ENCODE results near the gene THOP1. TPM values are rescaled to one million over a fixed set of nuclear protein-coding genes. Genes with fewer than 3 reads are reported as not detected.

The THOP1 gene
- total RNA-seq, 1 donor from 2014 or later = 60.9 TPM

DNA sequence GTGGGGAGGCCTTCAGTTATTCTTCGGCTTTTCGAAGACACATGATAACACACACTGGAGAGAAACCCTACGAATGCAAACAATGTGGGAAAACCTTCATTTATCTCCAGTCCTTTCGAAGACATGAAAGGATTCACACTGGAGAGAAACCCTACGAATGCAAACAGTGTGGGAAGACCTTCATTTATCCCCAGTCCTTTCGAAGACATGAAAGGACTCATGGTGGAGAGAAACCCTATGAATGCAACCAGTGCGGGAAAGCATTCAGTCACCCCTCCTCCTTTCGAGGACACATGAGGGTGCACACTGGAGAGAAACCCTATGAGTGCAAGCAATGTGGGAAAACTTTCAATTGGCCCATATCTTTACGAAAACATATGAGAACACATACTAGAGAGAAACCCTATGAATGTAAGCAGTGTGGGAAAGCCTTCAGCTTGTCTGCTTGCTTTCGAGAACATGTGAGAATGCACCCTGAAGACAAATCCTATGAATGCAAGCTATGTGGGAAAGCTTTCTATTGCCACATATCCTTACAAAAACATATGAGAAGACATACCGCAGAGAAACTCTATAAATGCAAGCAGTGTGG lies 67.8 kb downstream of the THOP1 start:
- TF ChIP-seq, protein P1, sequence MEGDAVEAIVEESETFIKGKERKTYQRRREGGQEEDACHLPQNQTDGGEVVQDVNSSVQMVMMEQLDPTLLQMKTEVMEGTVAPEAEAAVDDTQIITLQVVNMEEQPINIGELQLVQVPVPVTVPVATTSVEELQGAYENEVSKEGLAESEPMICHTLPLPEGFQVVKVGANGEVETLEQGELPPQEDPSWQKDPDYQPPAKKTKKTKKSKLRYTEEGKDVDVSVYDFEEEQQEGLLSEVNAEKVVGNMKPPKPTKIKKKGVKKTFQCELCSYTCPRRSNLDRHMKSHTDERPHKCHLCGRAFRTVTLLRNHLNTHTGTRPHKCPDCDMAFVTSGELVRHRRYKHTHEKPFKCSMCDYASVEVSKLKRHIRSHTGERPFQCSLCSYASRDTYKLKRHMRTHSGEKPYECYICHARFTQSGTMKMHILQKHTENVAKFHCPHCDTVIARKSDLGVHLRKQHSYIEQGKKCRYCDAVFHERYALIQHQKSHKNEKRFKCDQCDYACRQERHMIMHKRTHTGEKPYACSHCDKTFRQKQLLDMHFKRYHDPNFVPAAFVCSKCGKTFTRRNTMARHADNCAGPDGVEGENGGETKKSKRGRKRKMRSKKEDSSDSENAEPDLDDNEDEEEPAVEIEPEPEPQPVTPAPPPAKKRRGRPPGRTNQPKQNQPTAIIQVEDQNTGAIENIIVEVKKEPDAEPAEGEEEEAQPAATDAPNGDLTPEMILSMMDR (IDR thresholded peaks at IDR 0.05; ENCODE audit: borderline replicate concordance) = no peak
- peaks cover 89% of the 10 kb centered on the region for H3K36me3 ChIP-seq
- no peak for DNase-seq

DNA sequence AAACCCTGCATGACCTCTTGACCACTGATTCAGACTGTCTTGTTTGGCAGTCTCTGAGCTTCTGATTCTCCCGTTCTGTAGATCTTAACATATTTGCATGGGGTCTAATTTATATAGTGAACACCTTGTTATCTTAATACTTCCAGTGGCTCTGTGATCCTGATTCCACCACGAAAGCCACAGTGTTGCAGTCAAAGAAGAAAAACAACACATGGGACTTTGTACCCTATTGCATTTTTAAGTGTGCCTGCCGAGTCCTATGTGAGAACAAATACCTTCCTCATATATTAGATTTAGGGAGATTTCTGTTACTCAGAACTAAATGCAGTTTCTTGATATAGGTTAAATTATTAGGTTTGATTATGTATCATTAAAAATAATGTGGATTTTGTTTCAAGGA lies 69.5 kb downstream of the THOP1 start:
- H3K27ac ChIP-seq (replicated peaks) = no peak overlapping the region
- no peak for DNase-seq
- H3K36me3 ChIP-seq = peaks cover 87% of the 10 kb centered on the region
- H3K27me3 ChIP-seq (ENCODE audit: low read depth) = no peaks in the 10 kb centered on the region
- intact Hi-C loops (cut with micrococcal nuclease) = no loop called here
- no peaks in the 10 kb centered on the region for H3K4me1 ChIP-seq
- peaks cover 100% of the 10 kb centered on the region for H3K9me3 ChIP-seq (replicated peaks)
- TF ChIP-seq, protein P1 (IDR thresholded peaks at IDR 0.05; ENCODE audit: borderline replicate concordance) = no peak
- no peak overlapping the region for H3K4me3 ChIP-seq

More for the DNA sequence above, 67.8 kb downstream of the THOP1 start:
- Histone ChIP-seq H3K4me1 (no peaks in the 10 kb centered on the region), H3K27me3 (ENCODE audit: low read depth) (no peaks in the 10 kb centered on the region), H3K27ac (replicated peaks) (no peak overlapping the region), H3K4me3 (no peak overlapping the region), H3K9me3 (replicated peaks) (peaks cover 100% of the 10 kb centered on the region)
- intact Hi-C loops (cut with micrococcal nuclease) = no loop called here

- TF ChIP-seq, protein P1 (IDR thresholded peaks at IDR 0.05; ENCODE audit: borderline replicate concordance) = no peak
- intact Hi-C loops (cut with micrococcal nuclease) = no loop called here
- Histone ChIP-seq H3K4me1 (no peaks in the 10 kb centered on the region), H3K9me3 (replicated peaks) (peaks cover 94% of the 10 kb centered on the region), H3K27ac (replicated peaks) (no peak overlapping the region), H3K27me3 (ENCODE audit: low read depth) (no peaks in the 10 kb centered on the region), H3K36me3 (peaks cover 70% of the 10 kb centered on the region), H3K4me3 (no peak overlapping the region)
- DNase-seq = no peak
Observed at GRCh38 chr19:2856457-2857050, 71.3 kb downstream of the THOP1 start.

- TF ChIP-seq, protein P1 (IDR thresholded peaks at IDR 0.05; ENCODE audit: borderline replicate concordance) = no peak
- Histone ChIP-seq H3K27ac (replicated peaks) (no peak overlapping the region), H3K27me3 (ENCODE audit: low read depth) (no peaks in the 10 kb centered on the region), H3K4me1 (no peaks in the 10 kb centered on the region), H3K9me3 (replicated peaks) (peaks cover 71% of the 10 kb centered on the region), H3K36me3 (peaks cover 47% of the 10 kb centered on the region), H3K4me3 (no peak overlapping the region)
- DNase-seq = no peak
- intact Hi-C loops (cut with micrococcal nuclease) = no loop called here
Observed at GRCh38 chr19:2858864-2859263, 73.6 kb downstream of the THOP1 start.

- Histone ChIP-seq H3K27me3 (ENCODE audit: low read depth) (no peaks in the 10 kb centered on the region), H3K27ac (replicated peaks) (no peak overlapping the region), H3K4me3 (no peak overlapping the region), H3K36me3 (peaks cover 4% of the 10 kb centered on the region), H3K9me3 (replicated peaks) (peaks cover 22% of the 10 kb centered on the region), H3K4me1 (no peaks in the 10 kb centered on the region)
- TF ChIP-seq, protein P1 (IDR thresholded peaks at IDR 0.05; ENCODE audit: borderline replicate concordance) = no peak
- no peak for DNase-seq
- intact Hi-C loops (cut with micrococcal nuclease) = no loop called here
Observed at GRCh38 chr19:2863816-2864215, 78.5 kb downstream of the THOP1 start.

Other genes starting within 250 kb of the THOP1 start
- 46.6 TPM for gene GNG7, start 82.8 kb upstream of the THOP1 start, total RNA-seq
- gene DIRAS1, start 64.1 kb upstream of the THOP1 start, total RNA-seq = 195 TPM
- gene SLC39A3, start 45.5 kb upstream of the THOP1 start, total RNA-seq = 22.6 TPM
- gene SGTA, start 2.2 kb upstream of the THOP1 start, total RNA-seq = 72.6 TPM
- 4.2 TPM for gene ZNF554, start 34.4 kb downstream of the THOP1 start, total RNA-seq
- 8.9 TPM for gene ZNF555, start 56.0 kb downstream of the THOP1 start, total RNA-seq
- not detected for gene ZNF556, start 81.8 kb downstream of the THOP1 start, total RNA-seq
- 3.2 TPM for gene ZNF57, start 115.4 kb downstream of the THOP1 start, total RNA-seq
- 1.6 TPM for gene ZNF77, start 159.5 kb downstream of the THOP1 start, total RNA-seq
- 1.3 TPM for gene TLE6, start 192.1 kb downstream of the THOP1 start, total RNA-seq
- gene TLE2, start 243.8 kb downstream of the THOP1 start, total RNA-seq = 53.2 TPM